22Rv1 (cell line): ENCODE data around the gene PRR33.

Experiments
- ZFX ChIP-seq: fragments of 450-650 bp; IDR thresholded peaks from 2 replicates; pipeline ENCODE4 v1.6.1; 2017; ENCODE audit warnings: antibody characterized with exemption, borderline replicate concordance
- TF ChIP-seq, protein P1 (sequence below): fragments of 450-650 bp; IDR thresholded peaks from 2 replicates; pipeline ENCODE4 v1.5.1; 2017; ENCODE audit warnings: mild to moderate bottlenecking

GRCh38 chr11:1928470-1928890, 36.8 kb upstream of the PRR33 start:
- TF ChIP-seq, protein P1, sequence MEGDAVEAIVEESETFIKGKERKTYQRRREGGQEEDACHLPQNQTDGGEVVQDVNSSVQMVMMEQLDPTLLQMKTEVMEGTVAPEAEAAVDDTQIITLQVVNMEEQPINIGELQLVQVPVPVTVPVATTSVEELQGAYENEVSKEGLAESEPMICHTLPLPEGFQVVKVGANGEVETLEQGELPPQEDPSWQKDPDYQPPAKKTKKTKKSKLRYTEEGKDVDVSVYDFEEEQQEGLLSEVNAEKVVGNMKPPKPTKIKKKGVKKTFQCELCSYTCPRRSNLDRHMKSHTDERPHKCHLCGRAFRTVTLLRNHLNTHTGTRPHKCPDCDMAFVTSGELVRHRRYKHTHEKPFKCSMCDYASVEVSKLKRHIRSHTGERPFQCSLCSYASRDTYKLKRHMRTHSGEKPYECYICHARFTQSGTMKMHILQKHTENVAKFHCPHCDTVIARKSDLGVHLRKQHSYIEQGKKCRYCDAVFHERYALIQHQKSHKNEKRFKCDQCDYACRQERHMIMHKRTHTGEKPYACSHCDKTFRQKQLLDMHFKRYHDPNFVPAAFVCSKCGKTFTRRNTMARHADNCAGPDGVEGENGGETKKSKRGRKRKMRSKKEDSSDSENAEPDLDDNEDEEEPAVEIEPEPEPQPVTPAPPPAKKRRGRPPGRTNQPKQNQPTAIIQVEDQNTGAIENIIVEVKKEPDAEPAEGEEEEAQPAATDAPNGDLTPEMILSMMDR = no peak
- TF ChIP-seq ZFX = no peak
